HUES64 (cell line): Measurements from ENCODE around the gene SLC13A5.
"Not testable (repeated sequence)": the region's sequence is repeated elsewhere in the genome, so short reads cannot be mapped to it uniquely, and the experiment has no call there.

Source experiments
- H3K27ac ChIP-seq: 2 replicates; pipeline ENCODE4 v1.7.0; 2013; ENCODE audit warnings: low read depth, low read length, inconsistent platforms
- H3K27me3 ChIP-seq: 2 replicates; pipeline ENCODE4 v1.6.1; 2013; ENCODE audit warnings: mild to moderate bottlenecking, low read length; ENCODE audit not compliant: insufficient read depth
- H3K36me3 ChIP-seq: 2 replicates; pipeline ENCODE4 v1.6.1; 2013; ENCODE audit warnings: mild to moderate bottlenecking, low read length; ENCODE audit not compliant: insufficient read depth
- H3K4me1 ChIP-seq: 2 replicates; pipeline ENCODE4 v1.6.1; 2013; ENCODE audit warnings: mild to moderate bottlenecking, low read length, moderate library complexity; ENCODE audit not compliant: insufficient read depth
- H3K4me3 ChIP-seq: 2 replicates; pipeline ENCODE4 v1.5.1; 2013; ENCODE audit warnings: mild to moderate bottlenecking, low read length, moderate library complexity
- H3K9ac ChIP-seq: 2 replicates; pipeline ENCODE4 v1.6.1; 2013; ENCODE audit warnings: mild to moderate bottlenecking, low read depth, low read length
- H3K9me3 ChIP-seq: 2 replicates; pipeline ENCODE4 v1.6.1; 2013; ENCODE audit warnings: low read depth, low read length; ENCODE audit not compliant: insufficient read depth
- WGBS: fragments of 150-250, 120-280 bp; methylation state at CpG from one replicate; pipeline ENCODE4 v1.1.7; 2013; ENCODE audit warnings: missing lambda C conversion rate; 5-methylcytosine and 5-hydroxymethylcytosine counted together

SLC13A5 gene

GRCh38 chr17:6661464-6661848, 51.7 kb downstream of the SLC13A5 start:
- Histone ChIP-seq H3K4me3 (no peak overlapping the region), H3K27ac (no peak overlapping the region)

DNA sequence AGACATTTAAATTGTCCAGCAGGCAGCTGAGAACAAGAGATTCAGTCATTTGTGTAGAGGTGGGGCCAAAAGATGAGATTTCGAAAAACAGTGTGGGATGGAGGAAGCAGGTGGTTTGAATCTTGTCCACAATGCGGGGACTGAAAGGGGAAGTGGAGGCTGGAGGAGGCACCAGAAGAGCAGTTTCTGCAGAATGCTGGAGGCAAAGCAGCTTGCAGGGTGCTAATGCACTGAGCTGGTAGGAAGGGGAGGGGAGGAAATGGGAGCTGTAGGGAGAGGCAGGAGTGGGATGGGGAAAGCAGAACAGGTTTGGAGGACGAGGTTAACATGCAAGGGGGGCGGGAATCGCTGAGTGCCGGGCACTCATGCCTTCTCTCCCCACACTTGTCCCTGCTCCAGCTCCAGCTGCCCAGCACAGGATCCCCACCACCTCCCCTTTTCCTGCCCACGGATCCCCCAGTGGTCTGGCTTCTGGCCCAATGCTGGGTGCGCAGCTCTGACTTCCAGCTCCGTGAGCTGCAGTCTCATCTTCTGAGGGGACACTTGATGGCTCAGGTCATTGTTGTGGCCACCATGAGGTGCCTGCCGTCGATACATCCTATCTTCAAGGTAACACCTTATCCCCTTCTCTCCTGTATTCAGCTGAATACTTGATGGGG, 52.2 kb downstream of the SLC13A5 start:
- Histone ChIP-seq H3K36me3 (no peaks in the 10 kb centered on the region), H3K4me3 (no peak overlapping the region), H3K27me3 (peaks cover 47% of the 10 kb centered on the region), H3K4me1 (no peaks in the 10 kb centered on the region), H3K9ac (no peak overlapping the region), H3K9me3 (no peaks in the 10 kb centered on the region), H3K27ac (no peak overlapping the region)
- WGBS, result 78% methylated on average over 11 of the region's 11 CpGs

More at GRCh38 chr17:6661464-6661848, 51.7 kb downstream of the SLC13A5 start:
- H3K36me3 ChIP-seq, result no peaks in the 10 kb centered on the region
- H3K9me3 ChIP-seq, result no peaks in the 10 kb centered on the region
- H3K27me3 ChIP-seq, result peaks cover 42% of the 10 kb centered on the region
- WGBS, result 86% methylated on average over 1 of the region's 2 CpGs
- H3K4me1 ChIP-seq, result no peaks in the 10 kb centered on the region
- H3K9ac ChIP-seq, result no peak overlapping the region

DNA sequence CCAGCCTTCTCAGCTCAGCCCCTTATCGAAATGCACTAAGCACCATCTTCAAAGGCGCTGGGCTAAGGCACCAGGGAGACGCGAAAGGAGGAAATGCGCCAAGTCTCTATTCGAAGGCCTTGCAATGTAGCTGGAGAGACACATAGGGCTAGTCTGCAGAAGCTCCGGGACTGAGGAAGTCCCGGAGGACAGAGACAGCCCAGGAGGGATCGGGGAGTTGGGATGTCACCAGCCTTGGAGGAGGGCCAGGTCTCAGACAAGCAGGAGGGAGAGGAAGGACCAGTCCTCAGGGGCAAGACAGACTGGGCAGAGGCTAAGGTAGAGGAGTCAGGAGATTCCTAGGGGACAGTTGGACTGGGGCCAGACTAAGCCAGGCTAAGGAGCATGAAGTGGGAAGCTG, 53.1 kb downstream of the SLC13A5 start:
- Histone ChIP-seq H3K27me3 (peaks cover 48% of the 10 kb centered on the region), H3K9me3 (no peaks in the 10 kb centered on the region), H3K27ac (no peak overlapping the region), H3K4me3 (no peak overlapping the region), H3K4me1 (0 out of 2 replicates have a peak, but pooled peaks cover 3% of the 10 kb centered on the region), H3K36me3 (no peaks in the 10 kb centered on the region), H3K9ac (no peak overlapping the region)
- 89% methylated on average over 9 of the region's 9 CpGs for WGBS

GRCh38 chr17:6658411-6658810, 54.8 kb downstream of the SLC13A5 start:
- H3K9me3 ChIP-seq, H3K36me3 ChIP-seq, H3K4me3 ChIP-seq, H3K9ac ChIP-seq, H3K27ac ChIP-seq, H3K4me1 ChIP-seq: not testable (repeated sequence)
- 90% methylated on average over 1 of the region's 5 CpGs for WGBS
- peaks cover 63% of the 10 kb centered on the region for H3K27me3 ChIP-seq

DNA sequence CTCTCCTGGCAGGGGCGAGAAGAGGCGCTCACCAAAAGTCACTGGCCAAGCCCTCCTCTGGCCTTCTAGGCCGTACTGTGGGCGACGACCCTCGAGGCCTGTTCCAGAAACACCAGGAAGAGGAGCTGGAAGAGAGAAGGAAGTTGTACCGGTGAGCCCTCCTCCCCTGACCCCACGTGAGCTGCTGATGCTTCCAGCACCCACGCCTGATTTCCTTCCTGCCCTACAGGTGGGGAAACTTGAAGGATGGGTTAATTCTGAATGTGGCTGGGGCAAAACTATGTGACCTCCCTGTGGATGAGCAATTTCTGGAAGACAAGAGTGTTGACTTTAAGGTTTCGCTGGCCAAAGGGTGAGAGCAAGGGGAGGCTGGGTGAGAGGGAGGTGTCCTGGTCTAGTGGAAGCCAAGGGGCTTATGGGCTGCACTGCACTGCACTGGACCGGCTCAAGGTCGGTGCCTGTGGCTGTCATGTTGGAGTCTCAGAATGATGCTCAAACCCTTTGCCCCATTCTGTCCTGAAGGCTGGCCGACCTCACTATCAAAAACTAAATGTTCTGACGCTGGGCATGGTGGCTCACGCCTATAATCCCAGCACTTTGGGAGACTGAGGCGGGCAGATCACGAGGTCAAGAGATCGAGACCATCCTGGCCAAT, 55.4 kb downstream of the SLC13A5 start:
- Histone ChIP-seq H3K9ac (peak overlapping the region; percentile 38; the same call in 1 of the 2 replicates), H3K36me3 (no peaks in the 10 kb centered on the region), H3K4me1 (peaks cover 10% of the 10 kb centered on the region; the same call in 1 of the 2 replicates), H3K27me3 (peaks cover 69% of the 10 kb centered on the region), H3K4me3 (peak overlapping the region; percentile 55), H3K9me3 (no peaks in the 10 kb centered on the region), H3K27ac (no peak overlapping the region)
- 75% methylated on average over 18 of the region's 18 CpGs for WGBS

- Histone ChIP-seq H3K4me1 (peaks cover 15% of the 10 kb centered on the region; the same call in 1 of the 2 replicates), H3K27me3 (peaks cover 77% of the 10 kb centered on the region), H3K9ac (peak overlapping the region; percentile 38; the same call in 1 of the 2 replicates), H3K4me3 (peak overlapping the region; percentile 55)
- WGBS, result 3% methylated on average over 46 of the region's 55 CpGs
- not testable (repeated sequence) for H3K36me3 ChIP-seq, H3K9me3 ChIP-seq, H3K27ac ChIP-seq
Measured at GRCh38 chr17:6656797-6657632, 56.2 kb downstream of the SLC13A5 start.

DNA sequence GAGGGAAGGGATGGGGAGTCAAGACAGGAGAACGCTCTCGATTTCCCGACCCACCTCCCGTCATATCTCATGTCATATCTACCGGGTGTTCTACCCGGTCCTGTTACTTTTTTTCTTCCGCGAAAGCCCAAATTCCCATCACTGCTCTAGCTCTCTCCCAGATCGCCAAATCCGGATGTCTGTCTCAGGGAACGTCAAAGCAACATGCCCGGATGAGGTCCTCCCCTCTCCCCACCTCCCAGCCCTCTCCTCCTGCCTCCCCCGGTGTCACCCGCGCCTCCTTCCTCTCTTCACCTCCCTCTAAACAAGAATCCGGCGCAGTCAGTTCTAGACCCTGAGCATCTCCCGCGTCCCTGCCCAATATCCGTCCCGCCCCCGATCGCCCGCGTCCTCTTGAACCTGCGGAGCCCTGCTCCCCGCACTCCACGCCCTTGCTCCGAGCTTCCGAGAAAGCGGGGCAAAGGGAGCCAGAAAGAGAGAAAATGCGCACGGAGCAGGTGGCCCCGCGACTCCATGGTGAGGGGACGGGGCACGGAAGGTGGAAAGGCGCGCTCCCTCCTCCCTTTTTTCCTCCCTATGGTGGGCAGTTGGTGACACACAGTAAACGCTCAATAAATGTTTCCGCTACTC, 57.3 kb downstream of the SLC13A5 start:
- H3K27me3 ChIP-seq, result peaks cover 75% of the 10 kb centered on the region
- peaks cover 15% of the 10 kb centered on the region; the same call in 1 of the 2 replicates for H3K4me1 ChIP-seq
- not testable (repeated sequence) for H3K9me3 ChIP-seq, H3K27ac ChIP-seq, H3K9ac ChIP-seq, H3K36me3 ChIP-seq
- H3K4me3 ChIP-seq, result peak overlapping the region; percentile 55
- under 1% methylated on average over 24 of the region's 41 CpGs for WGBS

DNA sequence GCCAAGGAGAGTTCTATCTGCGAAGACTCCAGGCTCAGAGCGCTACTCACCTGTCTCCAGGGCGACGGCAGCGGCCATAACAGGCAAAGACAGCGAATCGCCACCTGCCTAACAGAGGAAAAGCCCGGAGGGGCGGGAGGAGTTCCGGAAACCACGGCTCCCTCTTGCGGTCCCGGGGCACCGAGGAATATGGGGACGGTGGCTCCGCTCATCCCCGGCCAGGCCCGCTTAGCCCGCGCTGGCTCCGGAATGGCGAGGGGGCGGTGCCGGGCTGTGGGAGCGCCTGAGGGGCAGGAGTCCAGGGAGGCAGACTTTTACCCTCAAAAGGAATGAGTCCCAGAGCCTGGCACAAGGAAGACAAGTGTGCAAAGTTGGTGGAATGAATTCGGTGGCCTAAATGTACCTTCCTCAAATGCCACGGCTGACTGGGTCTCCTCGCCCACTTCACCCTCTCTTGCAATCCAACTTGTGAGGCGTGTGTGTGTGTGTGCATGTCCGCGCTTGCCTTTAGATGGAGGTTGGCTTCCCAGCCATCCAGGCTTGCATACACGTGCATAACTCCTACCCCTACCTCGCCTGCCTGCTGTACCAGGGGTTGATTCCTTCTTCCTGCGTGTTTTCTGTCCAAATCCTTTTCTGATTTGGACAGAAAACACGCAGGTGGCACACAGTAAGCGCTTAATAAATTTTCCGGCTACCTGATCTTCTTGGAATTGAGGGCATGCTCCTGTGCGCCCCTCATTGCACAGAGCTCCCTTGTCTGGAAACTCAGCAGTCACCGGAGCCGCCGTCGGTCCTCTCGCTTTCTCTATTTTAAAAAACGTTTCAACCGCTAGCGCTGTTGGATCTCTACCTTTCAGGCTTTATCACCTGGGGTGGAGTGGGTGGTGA, 58.1 kb downstream of the SLC13A5 start:
- Histone ChIP-seq H3K27ac (no peak overlapping the region), H3K4me1 (peaks cover 19% of the 10 kb centered on the region; the same call in 1 of the 2 replicates), H3K27me3 (peaks cover 67% of the 10 kb centered on the region), H3K9ac (0 out of 2 replicates have a peak overlapping the region, but pooled peaks have one; percentile 6), H3K4me3 (peak overlapping the region; percentile 55), H3K36me3 (peaks cover 1% of the 10 kb centered on the region; the same call in 1 of the 2 replicates), H3K9me3 (no peaks in the 10 kb centered on the region)
- 3% methylated on average over 44 of the region's 46 CpGs for WGBS

- peaks cover 30% of the 10 kb centered on the region for H3K36me3 ChIP-seq
- H3K4me3 ChIP-seq, result peak overlapping the region; percentile 100
- WGBS, result 52% methylated on average over 47 of the region's 47 CpGs
- H3K9ac ChIP-seq, result no peak overlapping the region
- H3K9me3 ChIP-seq, result no peaks in the 10 kb centered on the region
- peaks cover 52% of the 10 kb centered on the region for H3K27me3 ChIP-seq
- peaks cover 21% of the 10 kb centered on the region; the same call in 1 of the 2 replicates for H3K4me1 ChIP-seq
- no peak overlapping the region for H3K27ac ChIP-seq
Measured at GRCh38 chr17:6651919-6652452, 61.2 kb downstream of the SLC13A5 start.
